HepG2 (cell line): Measurements from ENCODE around the gene CNNM4. TPM values are rescaled to one million over a fixed set of nuclear protein-coding genes. Genes with fewer than 3 reads are reported as not detected.
A peak's percentile ranks its signal among the peaks of the same experiment; 100 is the strongest.

ENCODE experiments used
- ATAC-seq: fragments of 200-7000 bp; cut with Tn5 transposase; 3 replicates; pipeline ENCODE4 v1.9.1; 2020; ENCODE audit warnings: mild to moderate bottlenecking, moderate library complexity
- BruUV-seq: library from RNA; stranded (reverse); fragments of 400-500 nt; replicated peaks from 2 replicates; lab custom pipeline; 2021; lab: Mats Ljungman, UMichigan
- CTCF ChIA-PET: fragments of 300-600 bp; formaldehyde crosslinking; extraction: SDS; loops from one replicate; lab custom pipeline; 2021; ENCODE audit warnings: low total read pairs, inconsistent platforms, low intra/inter-chr PET ratio; lab: Yijun Ruan, JAX
- POLR2A ChIA-PET: fragments of 350-600 bp; sonication (Branson Sonifier 250); formaldehyde crosslinking; loops from one replicate; lab custom pipeline; 2020; ENCODE audit warnings: antibody characterized with exemption, inconsistent platforms; lab: Yijun Ruan, JAX
- DNase-seq: peaks from one replicate; pipeline ENCODE4 v3.0.0-alpha.2; 2015; ENCODE audit warnings: low spot score
- FAIRE-seq: peaks from 3 replicates; lab custom pipeline; 2011; peaks lifted over from hg19 to GRCh38; lab: Jason Lieb, UNC
- H2AFZ ChIP-seq: one replicate; pipeline ENCODE4 v1.6.1; 2011; ENCODE audit warnings: low read length, inconsistent platforms
- H3K27ac ChIP-seq: fragments of 300-600 bp; 3 replicates; pipeline ENCODE4 v1.8.0; 2011; ENCODE audit warnings: mixed run types, mild to moderate bottlenecking, mixed read lengths, low read length, inconsistent platforms; ENCODE audit not compliant: insufficient read depth; ENCODE audit errors: extremely low read length
- H3K27me3 ChIP-seq, 2 experiments: fragments of 200-600 bp in 1 of 2; 2 replicates in 1 of 2; 3 replicates in 1 of 2; pipeline versions ENCODE4 v1.6.0 to v1.8.0; 2011; ENCODE audit warnings: low read length in 2 of 2, mild to moderate bottlenecking in 2 of 2, moderate library complexity in 2 of 2, inconsistent platforms in 1 of 2; ENCODE audit not compliant: insufficient read depth in 2 of 2, control insufficient read depth in 1 of 2
- H3K36me3 ChIP-seq, 2 experiments: fragments of 200-600 bp in 1 of 2; replicated peaks in 1 of 2; 2 replicates in 1 of 2; 3 replicates in 1 of 2; pipeline versions ENCODE4 v1.5.1 to v1.8.0; 2011; ENCODE audit warnings: low read length in 2 of 2, inconsistent platforms in 1 of 2; ENCODE audit not compliant: insufficient read depth in 2 of 2, control insufficient read depth in 1 of 2
- H3K4me1 ChIP-seq: 2 replicates; pipeline ENCODE4 v1.5.1; 2012; ENCODE audit warnings: low read length, inconsistent platforms; ENCODE audit not compliant: insufficient read depth
- H3K4me2 ChIP-seq: 2 replicates; pipeline ENCODE4 v1.6.0; 2011; ENCODE audit warnings: low read depth, low read length, inconsistent platforms
- H3K4me3 ChIP-seq, 3 experiments: fragments of 200-600 bp in 1 of 3; sonication (generic), shearing (Covaris generic) in 1 of 3; replicated peaks in 1 of 3; 2 replicates each; pipeline ENCODE4 v1.5.1; 2011 to 2016; ENCODE audit warnings: low read length in 3 of 3, inconsistent platforms in 2 of 3, low read depth in 2 of 3, mild to moderate bottlenecking in 2 of 3, control low read depth in 1 of 3, mixed read lengths in 1 of 3; ENCODE audit not compliant: insufficient read depth in 1 of 3
- H3K79me2 ChIP-seq: one replicate; pipeline ENCODE4 v1.6.1; 2011; ENCODE audit warnings: low read length, inconsistent platforms; ENCODE audit not compliant: insufficient read depth
- H3K9ac ChIP-seq: 2 replicates; pipeline ENCODE4 v1.6.0; 2011; ENCODE audit warnings: mild to moderate bottlenecking, low read depth, low read length, inconsistent platforms; ENCODE audit not compliant: insufficient read depth
- H3K9me3 ChIP-seq: 2 replicates; pipeline ENCODE4 v1.5.1; 2012; ENCODE audit warnings: mild to moderate bottlenecking, low read length
- H4K20me1 ChIP-seq: 2 replicates; pipeline ENCODE4 v1.6.0; 2011; ENCODE audit warnings: inconsistent platforms, mild to moderate bottlenecking, low read length, moderate library complexity; ENCODE audit not compliant: insufficient read depth
- FOXA3 ChIP-seq: IDR thresholded peaks from 2 replicates; pipeline ENCODE4 v1.6.1; 2016; ENCODE audit warnings: missing genetic modification reagents, missing compliant biosample characterization
- HMG20A ChIP-seq: IDR thresholded peaks from 2 replicates; pipeline ENCODE4 v1.6.1; 2016; ENCODE audit warnings: borderline replicate concordance
- MAFG ChIP-seq: sonication (generic); formaldehyde crosslinking; IDR thresholded peaks from 2 replicates; pipeline ENCODE4 v1.5.1; 2020; ENCODE audit warnings: mild to moderate bottlenecking, missing genetic modification reagents
- NRL ChIP-seq: sonication (generic); formaldehyde crosslinking; IDR thresholded peaks from 2 replicates; pipeline ENCODE4 v1.5.0; 2020; ENCODE audit warnings: missing genetic modification reagents, mild to moderate bottlenecking, moderate library complexity, borderline replicate concordance
- SMARCC2 ChIP-seq: fragments of 450-650 bp; IDR thresholded peaks from 2 replicates; pipeline ENCODE4 v1.6.1; 2017; ENCODE audit warnings: antibody characterized with exemption, mild to moderate bottlenecking
- TFAP4 ChIP-seq: sonication (generic); IDR thresholded peaks from 2 replicates; pipeline ENCODE4 v1.6.1; 2016; ENCODE audit warnings: low read depth, borderline replicate concordance
- ZNF142 ChIP-seq: sonication (generic); formaldehyde crosslinking; IDR thresholded peaks from 2 replicates; pipeline ENCODE4 v1.4.0; 2020; ENCODE audit warnings: missing genetic modification reagents
- ZNF350 ChIP-seq: sonication (generic); formaldehyde crosslinking; IDR thresholded peaks from 2 replicates; pipeline ENCODE4 v1.4.0; 2020; ENCODE audit warnings: mild to moderate bottlenecking, low read depth, missing genetic modification reagents, borderline replicate concordance
- ZNF589 ChIP-seq: sonication (generic); formaldehyde crosslinking; conservative IDR thresholded peaks from 2 replicates; pipeline ENCODE4 v1.8.0; 2022; ENCODE audit warnings: mild to moderate bottlenecking, moderate library complexity, missing genetic modification reagents
- ZNF687 ChIP-seq: sonication (generic); formaldehyde crosslinking; IDR thresholded peaks from 2 replicates; pipeline ENCODE4 v1.5.1; 2020; ENCODE audit warnings: mild to moderate bottlenecking, missing genetic modification reagents, moderate library complexity
- WGBS: methylation state at CpG from one replicate; pipeline ENCODE4 v1.1.6; 2017; ENCODE audit warnings: low lambda C conversion rate; 5-methylcytosine and 5-hydroxymethylcytosine counted together
- in situ Hi-C: cut with HindIII; loops from 2 replicates; pipeline ENCODE4 v1.10.0; 2017; ENCODE audit warnings: low pct_unique_long_range_greater_than_20kb; ENCODE audit not compliant: extremely low pct_ligation_motif_present
- intact Hi-C: fragments of 100-400 bp; cut with micrococcal nuclease; formaldehyde crosslinking; loops from one replicate; pipeline ENCODE4 v1.10.0; 2022; ENCODE audit not compliant: unreplicated experiment
- polyA plus RNA-seq, 8 experiments: library from polyadenylated mRNA; depleted of rRNA in 3 of 8; stranded (reverse) in 7 of 8; unstranded in 1 of 8; fragments of >200 nt; fragmentation: Illumina TruSeq in 4 of 8; extraction: Trizol in 4 of 8; gene quantifications; 2 replicates each; pipeline versions ENCODE4 v1.2.1 to v1.2.3, GENCODE V29; 2011 to 2016; ENCODE audit warnings: low read depth in 4 of 8, missing spikeins in 1 of 8, mixed read lengths in 1 of 8; ENCODE audit not compliant: insufficient read depth in 1 of 8
- total RNA-seq, 5 experiments: library from RNA; depleted of rRNA; stranded (reverse); fragments of >200 nt; fragmentation: Illumina TruSeq; extraction: Trizol; gene quantifications; 2 replicates each; pipeline ENCODE4 v1.2.3, GENCODE V29; 2016; ENCODE audit warnings: low read depth in 1 of 5

Gene CNNM4
- total and polyA plus RNA-seq, 2 of the 13 experiments (the other 11 are each of a cell fraction or from before 2014, with no cell fraction given), result 5.9 to 8.4 TPM

- no peak for TF ChIP-seq ZNF687 (CRISPR knock-in tag)
- TF ChIP-seq NRL (CRISPR knock-in tag), result no peak
- no peak for TF ChIP-seq MAFG (CRISPR knock-in tag)
- TF ChIP-seq HMG20A (CRISPR knock-in tag), result no peak
- no peak for TF ChIP-seq ZNF350 (CRISPR knock-in tag)
- no peak for TF ChIP-seq SMARCC2
- no peak for TF ChIP-seq FOXA3 (CRISPR knock-in tag)
- TF ChIP-seq, all 625 proteins: peak for 0
Measured at GRCh38 chr2:96758987-96759386, 1.7 kb upstream of the CNNM4 start (continued).

GRCh38 chr2:96759548-96759947 is 1.2 kb upstream of the CNNM4 start:
- Histone ChIP-seq H3K4me2 (peak overlapping the region; percentile 89), H3K36me3 (no peaks in the 10 kb centered on the region), H3K27ac (no peak overlapping the region), H3K27me3 (peaks cover 3 to 14% of the 10 kb centered on the region in 2 experiments; a peak in 3 of 5 replicates), H3K9me3 (no peaks in the 10 kb centered on the region), H2AFZ (peak overlapping the region; percentile 86), H3K4me1 (peaks cover 59% of the 10 kb centered on the region), H3K9ac (0 out of 2 replicates have a peak overlapping the region, but pooled peaks have one; percentile 37), H4K20me1 (no peaks in the 10 kb centered on the region), H3K79me2 (peaks cover 22% of the 10 kb centered on the region), H3K4me3 (peak overlapping the region in 1 of 3 experiments; percentile 23; a peak in 2 of 6 replicates)
- intact Hi-C loops (no loop called here), in situ Hi-C loops (no loop called here)
- 34% methylated on average over 4 of the region's 4 CpGs for WGBS
- no peak for FAIRE-seq
- POLR2A ChIA-PET, result interaction anchor here (1.3 to 1.7 kb wide), 2 partner anchors 57 to 60 kb away, joined by 6 to 7 read pairs; partner anchors contain the start of gene CNNM3
- ATAC-seq, result no peak
- BruUV-seq, result no TSS peak
- DNase-seq, result no peak
- CTCF ChIA-PET, result no interaction called here
- no peak for TF ChIP-seq ZNF142
- 0 out of 2 replicates have a peak, but pooled peaks have one; percentile 30 for TF ChIP-seq ZNF589 (CRISPR knock-in tag)
- peak; percentile 42; the same call in 1 of the 2 replicates for TF ChIP-seq TFAP4
